ENCODE results near the gene RASGRP4.
"Not testable (repeated sequence)": the region's sequence is repeated elsewhere in the genome, so short reads cannot be mapped to it uniquely, and the experiment has no call there.

Gene RASGRP4

DNA sequence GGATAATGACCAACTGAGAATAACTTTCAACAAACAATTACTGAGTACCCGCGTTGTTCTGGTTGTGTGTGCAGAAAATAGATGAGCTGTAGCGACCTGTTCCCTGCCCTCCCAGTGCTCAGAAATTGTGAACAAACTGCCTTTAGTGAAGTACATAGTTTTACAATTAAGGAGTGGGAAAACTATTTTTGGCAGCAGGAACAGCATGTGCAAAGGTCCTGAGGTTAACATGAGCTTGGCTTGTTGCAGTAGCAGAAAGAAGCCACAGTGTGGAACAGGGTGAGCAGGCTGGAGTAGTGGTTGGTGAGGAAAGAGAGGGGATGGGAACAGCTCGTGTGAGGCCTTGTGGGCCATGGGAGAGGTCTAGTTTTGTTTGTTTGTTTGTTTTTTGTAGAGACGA lies 23.5 kb upstream of the RASGRP4 start:
- DNase-seq = no peak

DNA sequence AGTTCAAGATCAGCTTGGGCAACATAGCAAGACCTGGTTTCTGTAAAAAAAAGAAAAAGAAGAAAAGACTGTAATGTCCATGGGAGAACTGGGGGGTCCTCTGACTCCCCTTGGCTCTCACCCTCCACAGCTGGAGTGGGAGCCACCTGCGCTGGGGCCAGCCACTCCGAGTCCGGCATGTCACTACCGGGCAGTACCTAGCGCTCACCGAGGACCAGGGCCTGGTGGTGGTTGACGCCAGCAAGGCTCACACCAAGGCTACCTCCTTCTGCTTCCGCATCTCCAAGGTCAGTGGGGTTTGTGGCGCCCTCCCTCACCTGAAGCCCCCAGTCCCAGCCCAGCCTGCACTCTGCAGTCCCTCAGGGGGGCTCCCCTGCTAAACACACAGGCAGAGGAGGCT lies 22.2 kb upstream of the RASGRP4 start:
- no peak for DNase-seq

DNA sequence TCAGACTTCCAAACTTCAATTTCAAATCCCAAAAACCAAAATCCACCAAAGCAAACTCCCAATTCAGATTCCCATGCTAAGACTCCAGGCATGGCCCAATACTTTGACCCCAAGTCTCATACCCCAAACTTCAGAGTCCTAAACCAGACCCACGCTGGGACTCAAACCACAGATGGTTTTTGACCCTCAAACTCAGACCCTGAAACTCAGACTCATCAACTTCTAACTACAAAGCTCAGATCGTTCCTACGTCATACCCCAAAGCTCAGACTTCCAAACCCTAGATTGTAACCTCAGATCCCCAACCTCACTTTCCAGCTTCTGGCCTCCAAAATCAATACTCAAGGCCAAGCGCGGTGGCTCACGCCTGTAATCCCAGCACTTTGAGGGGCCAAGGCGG lies 19.3 kb upstream of the RASGRP4 start:
- no peak for DNase-seq

DNA sequence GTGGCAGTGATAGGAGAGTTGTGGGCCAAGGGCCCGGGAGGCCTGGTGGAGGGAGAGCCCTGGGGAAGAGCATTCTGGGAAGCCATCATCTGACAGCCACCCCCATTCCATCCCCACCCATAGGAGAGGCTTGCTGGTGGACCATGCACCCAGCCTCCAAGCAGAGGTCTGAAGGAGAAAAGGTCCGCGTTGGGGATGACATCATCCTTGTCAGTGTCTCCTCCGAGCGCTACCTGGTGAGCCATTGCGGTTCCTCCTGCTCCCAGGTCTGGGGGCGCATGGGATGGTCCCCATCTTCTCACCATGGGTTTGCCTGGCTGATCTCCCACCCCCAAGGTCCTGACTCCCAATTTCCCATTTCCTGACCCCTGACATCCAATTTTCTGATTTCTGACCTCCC lies 18.0 kb upstream of the RASGRP4 start:
- no peak for DNase-seq

DNA sequence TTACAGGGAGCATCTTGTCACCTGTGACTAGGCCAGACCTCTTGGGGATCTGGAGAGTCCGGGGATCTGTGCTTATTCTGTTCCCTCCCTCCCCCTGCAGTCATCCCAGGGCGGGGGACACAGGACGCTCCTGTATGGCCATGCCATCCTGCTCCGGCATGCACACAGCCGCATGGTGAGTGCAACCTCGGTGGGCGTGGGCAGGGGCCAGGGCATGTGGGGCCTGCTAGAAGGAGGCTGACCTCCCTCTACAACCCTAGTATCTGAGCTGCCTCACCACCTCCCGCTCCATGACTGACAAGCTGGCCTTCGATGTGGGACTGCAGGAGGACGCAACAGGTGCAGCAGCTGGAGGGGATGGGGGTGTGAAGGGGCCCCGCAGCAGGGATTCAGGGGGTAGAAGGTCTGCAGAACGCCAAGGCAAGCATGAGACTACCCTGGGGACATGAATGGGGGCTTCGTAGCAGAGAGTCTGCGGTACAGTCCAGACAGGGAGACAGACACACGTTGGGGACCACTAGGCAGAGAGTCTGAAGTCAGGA lies 17.5 kb upstream of the RASGRP4 start:
- DNase-seq = no peak

DNA sequence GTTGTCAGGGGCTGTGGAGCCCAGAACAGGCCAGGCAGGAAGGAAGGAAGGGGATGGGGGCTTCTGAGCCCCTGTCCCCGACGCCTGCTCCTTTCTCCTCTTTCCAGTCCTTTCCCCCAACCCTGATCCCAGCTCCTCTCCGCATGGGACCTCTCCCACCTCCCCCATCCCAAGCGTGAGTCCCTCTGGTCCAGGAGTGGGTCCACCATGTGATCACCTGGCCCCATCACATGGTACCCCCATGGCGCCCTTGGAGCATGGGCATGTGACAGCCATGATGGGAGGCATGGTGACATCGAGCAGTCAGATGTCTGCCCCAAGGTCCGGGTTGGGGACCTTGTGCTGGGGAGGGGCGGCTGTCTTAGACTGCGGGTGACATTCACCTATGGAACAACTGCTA lies 16.7 kb upstream of the RASGRP4 start:
- no peak for DNase-seq

DNA sequence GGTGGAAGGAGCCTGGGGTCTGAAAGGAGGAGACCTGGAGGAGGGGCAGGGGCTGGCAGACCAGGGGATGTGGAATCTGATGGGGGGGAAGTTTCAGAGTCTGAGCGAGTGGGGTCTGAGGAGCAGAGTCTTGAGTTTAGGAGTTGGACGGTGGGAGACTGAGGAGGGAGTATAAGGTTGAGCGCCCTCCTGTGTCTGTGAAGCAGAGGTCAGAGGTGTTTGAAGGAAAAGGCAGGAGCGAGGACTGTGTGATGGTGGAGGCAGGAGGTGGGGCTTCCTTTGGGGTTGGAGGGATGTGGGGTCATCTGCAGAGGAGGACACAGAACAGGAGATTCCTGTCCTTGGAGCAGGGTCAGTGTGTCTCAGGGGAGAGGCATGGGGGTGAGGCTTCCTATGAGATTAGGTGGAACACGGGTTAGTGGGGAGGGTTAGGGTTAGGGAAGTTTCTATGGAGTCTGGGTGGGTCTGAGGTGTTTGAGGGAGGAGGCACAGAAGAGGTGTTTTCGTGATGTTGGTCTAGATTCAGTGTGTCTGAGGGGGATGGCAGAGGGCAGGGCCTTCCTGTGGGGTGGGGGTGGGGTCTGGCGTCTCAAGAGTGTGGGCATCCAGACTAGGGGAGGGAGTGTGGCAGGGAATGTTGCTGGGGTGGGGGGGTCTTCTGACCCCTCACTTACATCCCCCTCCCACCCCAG lies 15.8 kb upstream of the RASGRP4 start:
- no peak for DNase-seq

DNA sequence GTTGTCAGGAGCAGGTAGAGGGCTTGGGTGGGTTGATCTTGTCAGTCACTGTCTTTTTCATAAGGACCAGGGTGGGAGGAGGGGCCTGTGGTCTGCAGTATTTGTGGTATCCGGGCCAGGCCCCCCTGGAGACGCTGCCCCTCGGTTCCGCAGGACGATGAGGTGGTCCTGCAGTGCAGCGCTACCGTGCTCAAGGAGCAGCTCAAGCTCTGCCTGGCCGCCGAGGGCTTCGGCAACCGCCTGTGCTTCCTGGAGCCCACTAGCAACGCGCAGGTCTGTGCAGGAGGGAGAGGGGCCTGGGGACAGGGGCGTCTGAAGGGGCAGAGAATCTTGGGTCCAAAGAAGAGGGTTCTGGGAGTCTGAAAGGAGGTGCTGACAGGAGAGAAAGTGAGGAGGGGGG lies 14.6 kb upstream of the RASGRP4 start:
- no peak for DNase-seq

DNA sequence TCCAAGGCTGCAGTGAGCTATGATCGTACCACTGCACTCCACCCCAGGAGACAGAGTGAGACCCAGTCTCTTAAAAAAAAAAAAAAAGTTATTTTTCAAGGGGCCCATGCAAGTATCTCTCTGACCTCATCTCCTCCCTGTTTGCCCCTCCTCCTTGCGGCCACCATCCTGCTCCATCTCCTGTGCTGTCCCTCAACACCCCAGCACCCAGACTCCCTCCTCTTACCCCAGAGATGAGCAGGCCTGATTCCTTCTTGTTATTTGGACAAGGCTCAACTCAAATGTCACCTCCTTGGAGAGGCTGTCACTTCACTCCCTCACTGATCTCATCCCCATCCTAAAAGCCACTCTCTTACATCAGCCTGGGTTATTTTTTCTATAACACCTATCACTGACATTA lies 11.9 kb upstream of the RASGRP4 start:
- DNase-seq = no peak

DNA sequence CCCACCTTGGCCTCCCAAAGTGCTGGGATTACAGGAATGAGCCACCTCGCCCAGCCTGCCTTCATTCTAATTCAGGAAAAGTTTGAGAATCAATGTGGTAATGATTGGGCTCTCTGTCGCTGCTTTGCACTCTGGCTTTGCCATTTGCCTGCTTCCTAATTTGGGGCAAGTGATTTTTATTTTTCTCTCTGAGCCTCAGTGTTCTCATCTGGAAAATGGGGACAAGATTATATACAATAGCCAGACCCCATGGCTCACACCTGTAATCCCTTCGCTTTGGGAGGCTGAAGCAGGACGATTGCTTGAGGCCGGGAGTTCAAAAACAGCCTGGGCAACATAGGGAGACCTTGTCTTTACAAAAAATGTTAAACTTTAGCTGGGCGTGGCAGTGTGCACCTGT lies 11.3 kb upstream of the RASGRP4 start:
- no peak for DNase-seq

DNA sequence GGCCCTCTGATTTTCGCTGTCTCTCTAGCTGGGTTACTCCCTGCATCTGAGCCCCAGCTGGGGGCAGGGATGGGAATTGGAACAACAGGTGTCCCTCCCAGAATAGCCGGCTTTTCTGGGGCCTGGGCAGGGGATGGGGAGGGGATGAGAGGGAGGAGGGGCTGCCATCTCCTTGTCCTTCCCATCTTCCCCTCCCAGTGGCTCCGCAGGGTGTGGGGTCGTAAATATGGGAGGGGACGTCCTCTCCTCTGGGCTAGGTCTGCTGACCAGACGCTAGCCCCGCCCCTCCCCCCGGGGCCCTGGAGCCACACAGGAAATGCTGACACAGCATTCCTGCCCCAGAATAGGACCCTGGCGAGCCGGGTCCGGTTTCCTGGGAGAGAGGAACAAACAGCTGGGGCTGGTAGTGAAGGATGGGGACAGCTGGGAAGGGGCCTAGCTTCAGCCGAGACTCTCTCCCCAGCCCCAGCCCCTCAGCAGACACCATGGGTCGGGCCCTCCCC lies 8.6 kb upstream of the RASGRP4 start:
- DNase-seq = peak in 26 of 56 donors; percentile 1 to 53 (median 12)

DNA sequence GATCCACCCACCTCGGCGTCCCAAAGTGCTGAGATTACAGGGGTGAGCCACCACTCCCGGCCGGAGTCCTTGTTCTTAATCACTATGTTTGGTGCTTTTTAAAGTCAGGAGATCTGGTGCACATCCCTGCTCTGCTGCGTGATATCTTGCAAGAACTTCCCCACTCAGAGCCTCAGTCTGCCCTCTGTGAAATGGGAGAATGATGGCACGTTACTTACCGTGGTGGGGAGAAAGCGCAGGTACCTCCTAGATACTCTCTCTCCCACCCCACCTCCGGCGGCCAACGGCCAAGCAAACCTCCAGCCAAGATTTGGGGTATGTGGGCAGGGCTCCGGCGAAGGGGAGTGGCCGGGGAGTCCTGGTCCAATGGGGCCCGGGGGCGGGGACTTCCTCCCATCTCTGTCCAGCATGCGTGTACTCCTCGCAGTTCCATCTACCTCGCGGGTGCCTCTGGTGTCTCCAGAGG lies 7.3 kb upstream of the RASGRP4 start, which contains the start of gene RYR1:
Gene RYR1, plus strand, starts transcription at position 424 of the 466 bp plus-strand sequence. CDS start 139 bp downstream, outside the sequence.
- peak in 45 of 56 donors; percentile 2 to 71 (median 25) for DNase-seq

DNA sequence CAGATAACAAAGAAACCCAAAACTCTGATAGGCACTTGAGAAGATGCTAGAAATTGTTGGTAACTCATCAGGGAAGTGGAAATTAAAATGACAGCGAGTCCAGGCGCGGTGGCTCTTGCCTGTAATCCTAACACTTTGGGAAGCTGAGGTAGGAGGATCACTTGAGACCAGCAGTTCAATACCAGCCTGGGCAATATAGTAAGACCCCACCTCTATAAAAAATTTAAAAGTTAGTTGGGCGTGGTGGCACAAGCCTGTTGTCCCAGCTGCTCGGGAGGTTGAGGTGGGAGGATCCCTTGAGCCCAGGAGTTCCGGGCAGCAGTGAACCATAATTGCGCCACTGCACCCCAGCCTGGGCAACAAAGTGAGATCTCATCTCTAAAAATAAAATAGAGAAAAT lies 4.9 kb upstream of the RASGRP4 start:
- DNase-seq = no peak

DNA sequence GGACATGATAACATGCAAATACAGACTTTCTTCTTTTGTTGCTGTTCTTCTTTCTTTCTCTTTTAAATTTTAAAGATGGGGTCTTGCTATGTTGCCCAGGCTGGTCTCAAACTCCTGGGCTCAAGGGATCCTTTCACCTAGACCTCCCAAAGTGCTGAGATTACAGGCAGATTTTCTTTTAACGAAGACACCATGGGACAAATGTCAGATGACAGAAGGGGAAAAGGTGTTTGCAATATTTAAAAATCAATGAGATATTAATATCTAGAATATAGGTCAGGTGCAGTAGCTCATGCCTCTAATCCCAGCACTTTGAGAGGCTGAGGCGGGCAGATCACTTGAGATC lies 3.8 kb upstream of the RASGRP4 start:
- no peak for DNase-seq

DNA sequence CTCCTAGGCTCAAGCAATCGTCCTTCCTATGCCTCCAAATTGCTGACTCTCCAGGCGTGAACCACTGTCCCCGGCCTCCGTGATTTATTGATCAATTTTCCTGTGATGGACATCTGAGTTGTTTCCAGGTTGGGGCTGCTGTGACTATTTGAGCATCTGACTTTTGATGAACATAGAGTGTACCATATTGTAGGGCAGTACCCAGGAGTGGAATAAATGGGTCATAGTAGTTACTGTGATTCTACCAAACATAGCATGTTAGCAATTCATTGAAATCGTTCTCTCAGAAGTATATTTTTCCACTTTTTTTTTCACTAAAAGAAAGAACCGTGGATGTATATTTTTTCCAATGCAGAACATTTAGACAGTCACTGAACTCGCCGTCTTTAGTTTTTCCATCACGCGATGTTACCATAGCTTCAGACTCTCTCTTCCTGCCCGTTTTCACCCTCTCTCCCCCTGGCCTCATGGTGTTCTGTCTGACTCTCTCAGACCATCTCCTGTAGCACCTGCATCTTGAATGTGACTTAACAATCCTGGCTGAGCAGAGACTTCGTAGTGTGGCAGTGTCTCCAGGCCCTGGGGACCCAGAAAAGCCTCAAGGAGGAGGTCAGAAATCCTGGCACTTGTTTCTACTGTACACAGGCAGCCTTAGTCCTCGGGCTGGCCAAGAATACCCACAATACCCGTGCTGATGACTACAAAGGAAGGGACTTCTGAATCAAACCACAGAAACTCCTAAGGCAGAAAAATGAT lies 3.2 kb upstream of the RASGRP4 start:
- no peak for DNase-seq

DNA sequence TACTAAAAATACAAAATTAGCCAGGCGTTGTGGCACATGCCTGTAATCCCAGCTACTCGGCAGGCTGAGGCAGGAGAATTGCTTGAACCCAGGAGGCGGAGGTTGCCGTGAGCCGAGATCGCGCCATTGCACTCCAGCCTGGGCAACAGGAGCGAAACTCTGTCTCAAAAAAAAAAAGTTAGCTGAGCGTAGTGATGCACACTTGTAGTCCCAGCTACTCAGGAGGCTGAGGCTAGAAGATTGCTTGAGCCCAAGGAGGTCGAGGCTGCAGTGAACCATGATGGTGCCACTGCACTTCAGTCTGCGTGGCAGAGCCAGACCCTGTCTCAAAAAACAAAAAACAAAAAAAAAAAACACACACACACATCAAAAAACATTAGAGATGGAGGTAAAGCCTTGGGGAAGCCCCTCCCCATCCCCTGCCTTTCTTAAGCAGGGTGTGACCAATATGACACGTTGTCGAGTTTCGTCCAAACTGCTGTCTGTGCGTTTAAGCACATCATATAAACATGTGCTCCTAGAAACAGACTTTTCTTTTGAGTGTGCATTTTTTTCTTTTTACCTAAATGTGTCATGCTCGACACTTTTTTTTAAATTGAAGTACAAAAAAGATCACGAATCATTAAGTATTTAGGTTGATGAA lies 1.1 kb upstream of the RASGRP4 start:
- not testable (repeated sequence) for DNase-seq

DNA sequence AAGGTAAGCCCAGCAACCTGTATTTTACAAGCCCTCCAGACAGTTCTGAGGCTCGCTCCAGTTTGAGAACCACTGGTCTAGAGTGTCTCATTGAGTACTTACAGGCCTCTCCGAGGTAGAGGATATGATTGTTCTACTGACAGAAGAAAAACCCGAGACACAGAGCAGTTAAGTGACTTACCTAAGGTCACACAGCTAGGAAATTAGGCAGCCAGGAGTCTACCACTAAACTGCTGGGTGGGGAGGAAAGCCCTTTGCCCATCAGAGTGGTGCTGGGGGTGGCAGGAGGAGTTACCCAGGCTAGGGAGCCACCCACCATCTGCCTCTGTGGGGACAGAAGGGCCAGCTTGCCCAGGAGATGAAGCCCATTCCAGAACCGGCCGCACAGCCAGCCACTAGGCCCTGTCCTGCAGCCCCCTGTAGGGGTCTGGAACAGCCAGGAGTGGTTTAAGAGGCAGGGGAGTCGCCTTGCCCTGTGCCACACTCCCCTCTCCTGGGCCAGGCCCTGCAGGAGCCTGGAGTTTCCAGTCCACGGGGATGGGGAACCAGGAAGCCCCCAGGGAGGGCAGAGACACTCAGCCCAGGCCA lies 703 bp downstream of the RASGRP4 start:
- no peak for DNase-seq

DNA sequence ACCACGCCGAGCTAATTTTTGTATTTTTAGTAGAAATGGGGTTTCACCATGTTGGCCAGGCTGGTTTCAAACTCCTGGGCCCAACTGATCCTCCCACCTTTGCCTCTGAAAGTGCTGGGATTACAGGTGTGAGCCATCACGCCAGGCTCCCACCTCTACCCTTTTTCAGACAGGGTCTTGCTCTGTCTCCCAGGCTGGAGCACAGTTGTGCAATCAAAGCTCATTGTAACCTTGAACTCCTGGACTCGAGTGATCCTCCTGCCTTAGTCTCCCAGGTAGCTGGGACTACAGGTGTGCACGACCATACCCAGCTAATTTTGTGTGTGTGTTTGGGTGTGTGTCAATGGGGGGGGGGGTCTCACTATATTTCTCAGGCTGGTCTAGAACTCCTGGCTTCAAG lies 1.7 kb downstream of the RASGRP4 start:
- DNase-seq = no peak

DNA sequence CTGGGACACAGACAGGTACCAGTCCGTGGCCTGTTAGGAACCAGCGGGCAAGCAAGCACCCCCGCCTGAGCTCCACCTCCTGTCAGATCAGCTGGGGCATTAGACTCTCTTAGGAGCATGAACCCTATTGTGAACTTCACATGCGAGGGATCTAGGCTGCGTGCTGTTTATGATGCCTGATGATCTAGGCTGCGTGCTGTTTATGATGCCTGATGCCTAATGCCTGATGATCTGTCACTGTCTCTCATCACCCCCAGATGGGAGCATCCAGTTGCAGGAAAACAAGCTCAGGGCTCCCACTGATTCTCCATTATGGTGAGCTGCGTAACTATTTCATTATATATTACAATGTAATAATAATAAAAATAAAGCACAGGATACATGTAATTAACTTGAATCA lies 3.6 kb downstream of the RASGRP4 start:
- no peak for DNase-seq

DNA sequence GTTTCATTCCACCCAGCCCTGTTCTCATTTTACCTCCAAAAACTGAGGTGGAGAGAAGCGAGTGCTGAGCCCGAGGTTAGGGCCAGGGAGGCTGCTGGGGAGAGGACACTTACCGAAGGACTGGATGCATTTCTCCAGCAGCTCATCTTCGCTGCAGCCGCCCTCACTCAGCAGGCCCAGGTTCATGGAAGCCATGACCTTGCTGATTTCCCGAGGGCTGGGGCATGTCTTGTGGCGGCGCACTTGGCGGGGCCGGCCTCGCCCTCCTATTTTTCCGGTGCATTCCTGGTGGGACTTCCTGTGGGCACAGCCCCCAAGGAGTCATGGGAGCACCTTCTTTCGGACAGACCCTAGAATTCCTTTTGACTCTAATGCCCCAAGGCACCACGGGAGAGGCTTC lies 4.2 kb downstream of the RASGRP4 start:
- DNase-seq = no peak

DNA sequence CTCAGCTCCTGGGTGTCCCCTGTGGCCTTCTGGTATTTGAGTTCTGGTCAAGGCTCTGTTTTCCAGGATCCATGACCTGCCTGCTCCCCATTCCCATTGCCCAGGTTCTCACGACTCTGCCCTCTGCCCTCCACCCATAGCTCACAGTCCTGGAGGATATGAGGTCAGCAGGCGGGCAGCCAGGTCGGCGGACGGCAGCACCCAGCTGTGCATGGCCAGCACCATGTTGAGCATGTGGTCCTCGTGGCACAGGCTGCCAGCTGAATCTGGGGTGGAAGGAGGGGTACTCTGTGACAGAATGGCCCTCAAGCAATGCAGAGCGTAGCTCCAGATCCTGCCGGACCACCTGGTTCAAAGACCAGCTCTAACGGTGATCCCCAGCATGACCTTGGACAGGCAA lies 5.1 kb downstream of the RASGRP4 start:
- DNase-seq = no peak
